ENCODE results near the gene WRAP73.

Gene WRAP73

DNA sequence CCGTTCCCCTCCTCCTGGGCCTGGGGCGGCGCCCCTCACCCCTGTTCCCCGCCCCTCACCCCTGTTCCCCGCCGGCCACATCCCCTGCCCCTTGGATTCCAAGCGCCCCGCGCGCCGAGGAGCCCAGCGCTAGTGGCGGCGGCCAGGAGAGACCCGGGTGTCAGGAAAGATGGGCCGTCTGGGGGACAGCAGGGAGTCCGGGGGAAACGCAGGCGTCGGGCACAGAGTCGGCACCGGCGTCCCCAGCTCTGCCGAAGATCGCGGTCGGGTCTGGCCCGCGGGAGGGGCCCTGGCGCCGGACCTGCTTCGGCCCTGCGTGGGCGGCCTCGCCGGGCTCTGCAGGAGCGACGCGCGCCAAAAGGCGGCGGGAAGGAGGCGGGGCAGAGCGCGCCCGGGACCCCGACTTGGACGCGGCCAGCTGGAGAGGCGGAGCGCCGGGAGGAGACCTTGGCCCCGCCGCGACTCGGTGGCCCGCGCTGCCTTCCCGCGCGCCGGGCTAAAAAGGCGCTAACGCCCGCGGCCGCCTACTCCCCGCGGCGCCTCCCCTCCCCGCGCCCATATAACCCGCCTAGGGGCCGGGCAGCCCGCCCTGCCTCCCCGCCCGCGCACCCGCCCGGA lies 2.1 kb upstream of the WRAP73 start, which contains the start of gene TP73:
TP73 (plus strand) TSS at position 587 of the 618 bp plus-strand sequence. CDS start 29,850 bp downstream, outside the sequence.
- peak; percentile 77 for DNase-seq (ENCODE audit: extremely low spot score)
- CTCF ChIA-PET = interaction anchor here (0.9 to 5.2 kb wide), 4 partner anchors 14 to 32 kb away, joined by 3 to 36 read pairs (median 10); no protein-coding TSS in a partner anchor
- TF ChIP-seq, protein P1, sequence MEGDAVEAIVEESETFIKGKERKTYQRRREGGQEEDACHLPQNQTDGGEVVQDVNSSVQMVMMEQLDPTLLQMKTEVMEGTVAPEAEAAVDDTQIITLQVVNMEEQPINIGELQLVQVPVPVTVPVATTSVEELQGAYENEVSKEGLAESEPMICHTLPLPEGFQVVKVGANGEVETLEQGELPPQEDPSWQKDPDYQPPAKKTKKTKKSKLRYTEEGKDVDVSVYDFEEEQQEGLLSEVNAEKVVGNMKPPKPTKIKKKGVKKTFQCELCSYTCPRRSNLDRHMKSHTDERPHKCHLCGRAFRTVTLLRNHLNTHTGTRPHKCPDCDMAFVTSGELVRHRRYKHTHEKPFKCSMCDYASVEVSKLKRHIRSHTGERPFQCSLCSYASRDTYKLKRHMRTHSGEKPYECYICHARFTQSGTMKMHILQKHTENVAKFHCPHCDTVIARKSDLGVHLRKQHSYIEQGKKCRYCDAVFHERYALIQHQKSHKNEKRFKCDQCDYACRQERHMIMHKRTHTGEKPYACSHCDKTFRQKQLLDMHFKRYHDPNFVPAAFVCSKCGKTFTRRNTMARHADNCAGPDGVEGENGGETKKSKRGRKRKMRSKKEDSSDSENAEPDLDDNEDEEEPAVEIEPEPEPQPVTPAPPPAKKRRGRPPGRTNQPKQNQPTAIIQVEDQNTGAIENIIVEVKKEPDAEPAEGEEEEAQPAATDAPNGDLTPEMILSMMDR (IDR thresholded peaks at IDR 0.05; ENCODE audit: control extremely low read depth, extremely low read depth, low read depth, missing control alignments) = no peak
- POLR2A ChIA-PET = interaction anchor here (0.7 kb wide), 1 partner anchor 24 kb away, joined by 3 read pairs; no protein-coding TSS in a partner anchor

GRCh38 chr1:3651026-3651929 lies 1.4 kb upstream of the WRAP73 start:
- CTCF ChIA-PET = interaction anchor here (0.9 to 3.0 kb wide), 4 partner anchors 21 to 31 kb away, joined by 3 to 17 read pairs (median 4); no protein-coding TSS in a partner anchor
- TF ChIP-seq, protein P1 (IDR thresholded peaks at IDR 0.05; ENCODE audit: control extremely low read depth, extremely low read depth, low read depth, missing control alignments) = no peak
- no peak for DNase-seq (ENCODE audit: extremely low spot score)
- POLR2A ChIA-PET = interaction anchor here (0.7 kb wide), 1 partner anchor 25 kb away, joined by 3 read pairs; no protein-coding TSS in a partner anchor

- no peak for DNase-seq (ENCODE audit: extremely low spot score)
- ChIA-PET CTCF (interaction anchor here (1.3 to 3.0 kb wide), 5 partner anchors 20 to 30 kb away, joined by 3 to 17 read pairs (median 3); no protein-coding TSS in a partner anchor), POLR2A (no interaction called here)
- TF ChIP-seq, protein P1 (IDR thresholded peaks at IDR 0.05; ENCODE audit: control extremely low read depth, extremely low read depth, low read depth, missing control alignments) = no peak
These were observed 534 bp upstream of the WRAP73 start for GRCh38 chr1:3650248-3651025.

- POLR2A ChIA-PET = interaction anchor here (0.7 kb wide), 1 partner anchor 16 kb away, joined by 3 read pairs; no protein-coding TSS in a partner anchor
- TF ChIP-seq, protein P1 (IDR thresholded peaks at IDR 0.05; ENCODE audit: control extremely low read depth, extremely low read depth, low read depth, missing control alignments) = no peak
- DNase-seq (ENCODE audit: extremely low spot score) = no peak
- CTCF ChIA-PET = interaction anchor here (1.4 to 2.5 kb wide), 4 partner anchors 8 to 27 kb away, joined by 3 to 9 read pairs (median 6); no protein-coding TSS in a partner anchor
These were observed 3.3 kb downstream of the WRAP73 start for GRCh38 chr1:3646596-3646995.

DNA sequence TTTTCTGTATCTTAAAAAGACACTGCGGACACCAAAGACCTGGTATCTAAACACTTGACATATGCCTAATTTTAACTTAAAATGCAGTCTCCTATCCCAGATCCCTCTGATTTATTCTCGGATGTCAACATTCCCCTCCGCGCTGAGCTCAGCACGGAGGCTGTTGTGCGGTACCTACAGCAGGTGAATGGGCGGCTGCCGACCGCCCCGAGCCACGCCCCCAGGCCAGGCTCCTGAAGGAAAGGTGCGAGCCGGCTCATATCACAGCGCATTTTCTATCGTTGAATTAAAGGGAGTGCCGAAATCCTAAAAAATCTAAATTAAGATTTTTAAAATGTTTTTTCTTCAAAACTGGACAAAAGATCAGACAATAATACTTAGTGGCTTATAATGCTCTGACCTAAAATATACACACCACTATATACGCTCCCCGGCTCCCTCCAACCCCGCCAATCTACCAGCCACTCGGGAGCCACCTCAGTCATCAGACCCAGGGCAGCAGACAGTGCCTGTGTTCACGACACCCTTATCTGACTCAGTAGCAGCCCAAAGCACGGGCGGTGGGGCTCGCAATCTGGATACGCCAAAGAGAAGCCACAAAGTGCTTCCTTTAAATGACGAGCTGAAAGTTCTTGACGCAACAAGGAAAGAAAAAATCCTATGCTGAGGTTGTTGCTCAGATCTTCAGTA lies 4.1 kb downstream of the WRAP73 start:
- no peak for DNase-seq (ENCODE audit: extremely low spot score)
- POLR2A ChIA-PET = no interaction called here
- CTCF ChIA-PET = interaction anchor here (2.0 to 2.5 kb wide), 2 partner anchors 11 to 26 kb away, joined by 4 to 9 read pairs; no protein-coding TSS in a partner anchor
- TF ChIP-seq, protein P1 (IDR thresholded peaks at IDR 0.05; ENCODE audit: control extremely low read depth, extremely low read depth, low read depth, missing control alignments) = no peak

Measured in GM10248 (cell line).